SK-N-DZ (cell line): ENCODE measurements around the gene DGKG.

Experiments used
- DNase-seq: peaks from one replicate; pipeline ENCODE4 v3.0.0-alpha.2; 2015; ENCODE audit warnings: low spot score

The DGKG gene

GRCh38 chr3:186277268-186277909 is 84.6 kb downstream of the DGKG start:
- no peak for DNase-seq

- no peak for DNase-seq
These were observed 86.6 kb downstream of the DGKG start for GRCh38 chr3:186275436-186275835.

- no peak for DNase-seq
These were observed 88.4 kb downstream of the DGKG start for GRCh38 chr3:186273586-186273985.

GRCh38 chr3:186270701-186271100 is 91.3 kb downstream of the DGKG start:
- no peak for DNase-seq

GRCh38 chr3:186268616-186269448 is 93.2 kb downstream of the DGKG start:
- DNase-seq, result no peak

- no peak for DNase-seq
These were observed 94.3 kb downstream of the DGKG start for GRCh38 chr3:186267758-186268157.

- no peak for DNase-seq
These were observed 97.2 kb downstream of the DGKG start for GRCh38 chr3:186264608-186265400.

GRCh38 chr3:186261638-186262037 is 100.4 kb downstream of the DGKG start:
- no peak for DNase-seq

- no peak for DNase-seq
These were observed 101.3 kb downstream of the DGKG start for GRCh38 chr3:186260726-186261125.

GRCh38 chr3:186259612-186260383 is 102.2 kb downstream of the DGKG start:
- DNase-seq, result peak; percentile 49

GRCh38 chr3:186258968-186259367 is 103.1 kb downstream of the DGKG start:
- DNase-seq, result no peak

- no peak for DNase-seq
These were observed 104.2 kb downstream of the DGKG start for GRCh38 chr3:186257866-186258265.

- no peak for DNase-seq
These were observed 106.2 kb downstream of the DGKG start for GRCh38 chr3:186255703-186256331.

- DNase-seq, result no peak
These were observed 107.1 kb downstream of the DGKG start for GRCh38 chr3:186254676-186255650.

GRCh38 chr3:186251948-186252619 is 110.0 kb downstream of the DGKG start:
- DNase-seq, result no peak

GRCh38 chr3:186248850-186249249 is 113.2 kb downstream of the DGKG start:
- no peak for DNase-seq

GRCh38 chr3:186247821-186248814 is 113.9 kb downstream of the DGKG start:
- no peak for DNase-seq

GRCh38 chr3:186246941-186247340 is 115.1 kb downstream of the DGKG start:
- DNase-seq, result no peak
